HTERT RPE-1 (cell line): ENCODE measurements around the gene RAB5A.
"Not testable (repeated sequence)": the region's sequence is repeated elsewhere in the genome, so short reads cannot be mapped to it uniquely, and the experiment has no call there.

ENCODE experiments used
- in situ Hi-C: fragments of 300-500 bp; cut with MboI; formaldehyde crosslinking; loops from 4 replicates; pipeline ENCODE4 v1.14.3; 2020; ENCODE audit warnings: low sequenced_read_pairs

Gene RAB5A

DNA sequence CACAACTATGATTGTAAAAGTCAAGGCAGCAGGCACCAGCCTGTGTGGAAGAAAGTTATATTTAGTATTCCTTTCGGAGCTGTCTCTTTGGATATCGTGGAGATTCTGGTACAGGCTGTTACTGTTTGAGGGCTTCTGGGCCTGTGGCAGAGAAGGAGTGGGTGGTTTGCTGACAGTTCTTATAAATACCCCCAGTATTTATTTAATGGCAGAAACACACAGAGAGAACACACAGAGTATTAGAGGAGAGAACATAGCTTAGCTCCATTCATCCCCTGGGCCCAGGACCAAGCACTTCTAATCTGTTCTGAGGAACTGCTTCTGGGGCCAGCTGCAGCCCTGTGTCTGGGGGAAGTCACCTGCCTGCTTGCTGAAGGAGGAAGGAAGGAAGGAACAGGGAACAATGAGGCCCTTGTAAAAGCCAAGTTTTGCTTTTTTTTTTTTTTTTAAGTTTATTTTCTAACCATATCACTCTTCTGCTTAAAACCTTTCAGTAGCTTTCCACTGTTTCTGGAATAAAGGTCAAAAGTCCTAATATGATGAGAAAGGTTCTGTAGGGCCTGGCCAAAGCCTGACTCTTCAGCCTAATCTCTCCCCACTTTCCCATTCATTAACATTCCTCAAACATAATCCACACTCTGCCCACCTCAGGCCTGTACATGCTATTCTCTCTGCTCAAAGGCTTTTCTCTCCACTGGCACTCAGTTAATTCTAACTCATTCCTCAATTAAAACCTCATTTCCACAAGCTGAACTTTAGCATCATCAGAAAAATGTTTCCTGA lies 76.9 kb downstream of the RAB5A start:
- in situ Hi-C loops = no loop called here

- in situ Hi-C loops = no loop called here
Measured at GRCh38 chr3:20027136-20027535, 80.2 kb downstream of the RAB5A start.

DNA sequence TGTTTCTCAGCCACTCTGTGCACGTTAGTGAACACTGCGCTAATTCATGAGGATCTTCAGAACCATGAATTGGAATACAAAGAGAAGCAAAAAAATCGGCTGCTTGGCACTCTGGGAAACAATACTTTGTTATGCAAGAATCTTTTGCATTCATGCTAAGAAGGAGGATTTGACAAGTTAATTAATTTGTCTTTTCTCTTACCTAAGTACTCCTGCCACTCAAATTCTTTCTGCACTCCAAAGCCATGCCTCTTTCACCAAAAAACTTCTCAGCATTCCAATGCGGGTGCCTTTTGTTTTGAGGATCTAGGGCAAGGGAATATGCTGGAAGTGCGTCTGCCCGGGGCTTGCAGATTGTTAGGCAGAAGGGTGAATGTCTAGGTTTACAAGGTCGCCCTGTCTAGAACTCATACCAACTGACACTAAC lies 82.0 kb downstream of the RAB5A start:
- in situ Hi-C loops = no loop called here

DNA sequence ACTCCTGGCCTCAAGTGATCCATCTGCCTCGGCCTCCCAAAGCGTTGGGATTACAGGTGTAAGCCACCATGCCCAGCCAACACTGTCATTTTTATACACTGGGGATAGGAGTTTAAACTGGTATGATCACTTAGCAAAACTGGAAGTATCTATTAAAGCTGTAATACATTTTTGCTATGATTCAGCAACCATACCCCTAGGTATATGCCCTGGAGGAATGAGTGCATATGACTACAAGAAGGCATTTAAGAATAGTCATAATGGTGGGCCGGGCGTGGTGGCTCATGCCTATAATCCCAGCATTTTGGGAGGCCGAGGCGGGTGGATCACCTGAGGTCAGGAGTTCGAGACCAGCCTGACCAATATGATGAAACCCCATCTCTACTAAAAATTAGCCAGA lies 85.0 kb downstream of the RAB5A start:
- in situ Hi-C loops = not testable (repeated sequence)
